ENCODE data around the gene VSIG10L. TPM values are rescaled to one million over a fixed set of nuclear protein-coding genes. Genes with fewer than 3 reads are reported as not detected.

The VSIG10L gene
- total RNA-seq, 4 donors from 2014 or later: 0.26 to 3.6 (median 1.7) TPM

- Histone ChIP-seq H3K27me3 (no peaks in the 10 kb centered on the region), H3K36me3 (no peaks in the 10 kb centered on the region), H3K9me3 (no peaks in the 10 kb centered on the region), H3K4me1 (no peaks in the 10 kb centered on the region), H3K27ac (no peak overlapping the region), H3K4me3 (no peak overlapping the region)
- intact Hi-C loops (cut with DNase I; ENCODE audit: low total_unique reads): no loop called here
- DNase-seq: no peak
- no peak for TF ChIP-seq CTCF (IDR thresholded peaks at IDR 0.05)
- TF ChIP-seq POLR2A (IDR thresholded peaks at IDR 0.05): no peak
Observed at GRCh38 chr19:51347209-51347928, 5.4 kb upstream of the VSIG10L start.

GRCh38 chr19:51346742-51347141 is 4.8 kb upstream of the VSIG10L start:
- no peaks in the 10 kb centered on the region for H3K36me3 ChIP-seq
- intact Hi-C loops (cut with DNase I; ENCODE audit: low total_unique reads): no loop called here

DNA sequence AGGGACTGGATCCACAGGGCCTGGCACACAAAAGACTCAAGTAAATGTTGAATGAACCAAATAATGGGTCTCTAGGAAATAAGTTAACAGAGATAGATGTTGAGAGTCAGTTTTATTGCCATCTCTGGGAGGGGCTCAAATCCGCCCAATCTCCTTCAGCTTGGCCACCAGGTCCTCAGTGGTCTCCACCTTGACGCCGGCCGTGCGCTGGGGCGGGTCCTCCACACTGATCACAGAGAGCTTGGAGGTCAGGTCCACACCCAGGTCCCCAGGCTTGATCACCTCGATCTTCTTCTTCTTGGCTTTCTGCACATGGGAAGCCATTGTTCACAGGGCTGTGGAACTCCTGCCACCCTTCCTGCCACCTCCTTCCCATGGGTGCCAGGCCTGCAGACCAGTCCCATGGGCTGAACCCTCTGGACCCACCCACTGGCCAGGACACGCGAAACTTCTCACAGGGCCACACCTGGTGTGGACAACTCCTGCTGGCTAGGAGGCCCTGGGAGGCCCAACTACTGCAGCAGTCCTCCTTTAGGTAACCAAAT is 3.2 kb upstream of the VSIG10L start:
- Histone ChIP-seq H3K4me1 (no peaks in the 10 kb centered on the region), H3K27me3 (no peaks in the 10 kb centered on the region), H3K27ac (no peak overlapping the region), H3K9me3 (no peaks in the 10 kb centered on the region), H3K4me3 (no peak overlapping the region), H3K36me3 (no peaks in the 10 kb centered on the region)
- TF ChIP-seq POLR2A (IDR thresholded peaks at IDR 0.05): no peak
- TF ChIP-seq CTCF (IDR thresholded peaks at IDR 0.05): no peak
- no peak for DNase-seq
- intact Hi-C loops (cut with DNase I; ENCODE audit: low total_unique reads): no loop called here

More at GRCh38 chr19:51346742-51347141, 4.8 kb upstream of the VSIG10L start:
- H3K4me1 ChIP-seq: no peaks in the 10 kb centered on the region
- TF ChIP-seq CTCF (IDR thresholded peaks at IDR 0.05): no peak
- TF ChIP-seq POLR2A (IDR thresholded peaks at IDR 0.05): no peak
- no peaks in the 10 kb centered on the region for H3K27me3 ChIP-seq
- no peak overlapping the region for H3K4me3 ChIP-seq
- DNase-seq: no peak
- H3K27ac ChIP-seq: no peak overlapping the region
- no peaks in the 10 kb centered on the region for H3K9me3 ChIP-seq

DNA sequence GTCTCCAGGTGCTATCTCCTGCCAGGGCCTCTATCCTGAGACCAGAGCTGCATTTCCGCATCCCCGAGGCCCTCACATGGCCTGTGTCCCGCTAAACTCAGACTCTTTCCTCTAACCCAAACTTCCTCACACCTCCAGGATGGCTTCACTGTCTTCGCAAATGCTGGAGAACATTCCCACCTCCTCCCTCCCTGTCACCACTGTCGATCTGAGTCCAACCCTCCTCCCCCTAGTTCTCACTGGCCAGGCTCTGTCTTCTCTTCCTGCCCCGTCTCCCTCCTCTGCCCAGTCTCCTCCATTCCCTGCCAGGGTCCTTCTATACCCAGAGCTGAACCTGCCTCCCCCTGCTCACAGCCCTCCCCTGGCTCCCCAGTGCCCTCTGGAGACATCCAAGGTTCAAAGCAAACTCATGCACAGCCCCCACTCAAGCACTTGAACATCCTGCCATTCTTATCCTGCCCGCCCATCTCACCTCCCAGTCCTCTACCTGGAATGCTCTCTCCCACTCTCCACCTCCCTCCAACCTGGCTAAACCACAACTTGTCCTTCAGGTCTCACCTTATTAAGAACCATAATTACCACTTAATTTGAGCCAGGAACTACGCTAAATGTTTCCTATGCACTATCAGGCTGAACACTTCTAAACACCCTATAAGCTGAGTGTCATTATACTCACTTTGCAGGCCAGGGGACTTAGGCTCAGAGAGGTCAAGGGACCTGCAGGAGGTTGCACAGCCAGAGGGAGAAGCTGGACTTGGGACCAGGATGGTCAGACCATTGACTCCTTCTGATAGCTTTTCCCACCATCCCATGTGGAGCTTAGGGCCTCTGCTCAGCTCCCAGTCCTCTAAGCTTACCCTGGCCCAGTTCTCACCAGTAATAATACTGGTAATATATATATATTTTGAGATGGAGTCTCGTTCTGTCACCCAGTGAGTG is 961 bp upstream of the VSIG10L start:
- Histone ChIP-seq H3K36me3 (no peaks in the 10 kb centered on the region), H3K4me3 (no peak overlapping the region), H3K9me3 (no peaks in the 10 kb centered on the region), H3K27me3 (no peaks in the 10 kb centered on the region), H3K27ac (no peak overlapping the region), H3K4me1 (no peaks in the 10 kb centered on the region)
- TF ChIP-seq CTCF (IDR thresholded peaks at IDR 0.05): no peak
- no peak for TF ChIP-seq POLR2A (IDR thresholded peaks at IDR 0.05)
- DNase-seq: no peak
- intact Hi-C loops (cut with DNase I; ENCODE audit: low total_unique reads): no loop called here

- no peaks in the 10 kb centered on the region for H3K4me1 ChIP-seq
- no peaks in the 10 kb centered on the region for H3K9me3 ChIP-seq
- intact Hi-C loops (cut with DNase I; ENCODE audit: low total_unique reads): no loop called here
- no peak for DNase-seq
- no peak overlapping the region for H3K27ac ChIP-seq
- TF ChIP-seq CTCF (IDR thresholded peaks at IDR 0.05) (no peak), POLR2A (IDR thresholded peaks at IDR 0.05) (no peak)
- no peaks in the 10 kb centered on the region for H3K27me3 ChIP-seq
- H3K36me3 ChIP-seq: no peaks in the 10 kb centered on the region
- no peak overlapping the region for H3K4me3 ChIP-seq
Observed at GRCh38 chr19:51341066-51341465, 873 bp downstream of the VSIG10L start.
